ENCODE results near the gene LINGO1. TPM values are rescaled to one million over a fixed set of nuclear protein-coding genes. Genes with fewer than 3 reads are reported as not detected.

LINGO1 gene
- 0.13 and 0.33 TPM in 2 replicates for total RNA-seq

DNA sequence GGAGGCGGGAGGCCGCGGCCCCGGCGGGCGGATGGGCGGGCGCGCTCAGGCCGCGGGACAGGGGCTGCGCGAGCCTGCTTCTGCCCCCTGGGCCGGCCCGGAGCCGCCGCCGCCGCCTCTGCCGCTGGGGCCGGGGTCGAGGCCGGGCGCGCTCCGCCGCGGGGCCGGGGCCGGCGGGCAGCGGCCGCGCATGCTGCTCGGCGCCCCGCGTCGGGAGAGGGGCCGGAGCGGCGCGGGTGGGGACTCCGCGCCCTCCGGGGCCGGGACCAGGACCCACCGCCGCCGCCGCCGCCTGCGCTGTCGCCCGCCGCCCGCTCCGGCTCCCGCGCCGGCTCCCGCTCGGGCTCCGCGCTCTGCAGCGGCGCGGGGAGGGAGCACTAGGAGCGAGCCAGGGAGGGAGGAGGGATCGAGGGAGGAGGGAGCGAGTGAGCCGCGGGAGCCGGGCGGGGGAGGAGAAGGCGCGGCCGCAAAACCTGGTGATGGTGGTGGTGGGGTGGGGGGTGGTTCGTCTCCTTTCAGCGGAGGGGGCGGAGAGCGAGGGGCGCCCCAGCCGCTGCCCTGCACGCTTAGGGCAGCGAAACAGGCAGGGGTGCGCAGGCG, at the start of gene LINGO1:
TSS of gene LINGO1 (minus strand) at position 379 of the 600 bp plus-strand sequence. CDS start 597 bp downstream, outside the sequence.

Other genes starting within 250 kb of the LINGO1 start
- 92.5 and 149 TPM in 2 replicates for gene PEAK1, start 212.8 kb downstream of the LINGO1 start, total RNA-seq
- gene HMG20A, start 212.0 kb downstream of the LINGO1 start, total RNA-seq: 28.2 and 31.1 TPM in 2 replicates